HG02678 (cell line): Measurements from ENCODE around the gene DAGLA.
"Not testable (repeated sequence)": the region's sequence is repeated elsewhere in the genome, so short reads cannot be mapped to it uniquely, and the experiment has no call there.

Experiments used
- ATAC-seq: cut with Tn5 transposase; IDR thresholded peaks from one replicate; pipeline ENCODE4 v1.9.1; 2021; ENCODE audit warnings: mild to moderate bottlenecking, moderate library complexity; ENCODE audit not compliant: unreplicated experiment

Gene DAGLA

DNA sequence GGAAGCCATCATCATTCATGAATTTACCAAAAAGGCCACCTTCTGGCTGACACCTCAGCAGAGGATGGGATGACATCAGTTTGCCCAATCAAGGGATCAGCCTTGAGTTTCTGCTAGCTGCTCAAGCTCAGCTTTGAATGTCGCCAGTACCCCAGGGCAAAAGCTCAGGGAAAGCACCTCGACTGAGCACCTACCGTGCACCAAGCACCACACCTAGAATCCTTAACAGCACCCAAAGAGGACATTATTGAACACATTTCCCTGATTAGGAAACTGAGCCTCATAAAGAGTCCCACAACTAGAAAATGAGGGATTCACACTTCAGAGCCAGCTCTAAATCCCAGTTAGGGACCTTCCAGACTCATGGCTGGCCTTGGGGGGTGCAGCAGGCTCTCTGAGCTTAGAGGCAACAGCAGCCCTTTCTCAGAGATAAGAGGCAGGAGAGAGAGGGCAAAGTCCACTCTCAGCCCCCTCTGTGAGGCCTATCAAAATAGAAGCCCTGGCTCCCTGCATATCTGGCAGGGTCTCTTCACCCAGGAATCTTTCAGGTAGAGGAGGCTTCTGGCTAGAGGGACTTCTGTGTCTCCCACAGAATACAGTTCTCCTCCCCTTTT, 13.4 kb upstream of the DAGLA start:
- no peak for ATAC-seq

DNA sequence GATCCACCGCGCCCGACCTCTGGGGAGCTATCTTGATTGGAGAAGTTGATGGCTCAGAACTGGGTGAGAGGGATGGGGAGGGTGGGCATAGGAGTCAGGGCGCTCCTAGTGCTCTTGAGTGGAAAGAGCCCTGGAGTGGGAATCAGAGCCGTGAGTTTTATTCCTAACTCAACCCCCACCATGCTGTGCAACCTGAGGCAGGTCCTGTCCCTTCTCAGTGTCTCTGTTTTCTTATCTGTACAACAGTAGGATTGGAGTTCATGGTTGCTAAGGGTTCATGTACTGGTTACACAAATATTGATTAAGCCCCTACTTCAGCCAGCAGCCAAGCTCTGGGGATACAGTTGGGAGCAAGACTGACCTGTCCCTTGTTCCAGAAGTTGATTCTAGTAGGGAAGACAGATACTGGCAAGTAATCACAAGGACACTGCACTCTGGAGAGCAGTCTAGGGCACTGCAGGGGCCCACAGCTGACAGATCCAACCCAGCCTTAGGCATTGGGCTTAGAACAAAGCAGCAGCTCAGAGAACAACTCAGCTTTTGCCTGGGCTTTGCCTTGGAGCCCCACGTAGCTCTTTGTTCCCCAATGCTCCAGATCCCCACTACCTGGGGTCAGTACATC, 12.4 kb upstream of the DAGLA start:
- ATAC-seq = no peak

DNA sequence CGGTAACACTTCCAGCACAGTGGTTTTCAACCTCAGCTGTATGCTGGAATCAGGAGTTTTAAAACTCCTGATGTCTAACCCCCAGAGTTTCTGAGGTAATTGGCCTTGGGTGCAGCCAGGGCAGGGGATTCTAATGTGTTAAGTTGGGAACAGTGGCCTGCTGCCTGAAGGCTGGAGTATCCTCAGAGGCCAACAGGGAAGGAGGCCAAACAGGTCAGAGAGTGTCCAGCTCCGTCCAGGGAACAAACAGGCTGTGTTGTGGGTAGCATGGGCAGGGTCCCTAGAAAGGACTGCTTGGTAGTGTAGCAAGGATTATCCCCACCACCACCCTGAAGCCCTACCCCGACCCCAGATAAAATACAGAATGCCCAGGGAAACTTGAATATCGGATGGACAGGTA, 10.8 kb upstream of the DAGLA start:
- ATAC-seq = no peak

DNA sequence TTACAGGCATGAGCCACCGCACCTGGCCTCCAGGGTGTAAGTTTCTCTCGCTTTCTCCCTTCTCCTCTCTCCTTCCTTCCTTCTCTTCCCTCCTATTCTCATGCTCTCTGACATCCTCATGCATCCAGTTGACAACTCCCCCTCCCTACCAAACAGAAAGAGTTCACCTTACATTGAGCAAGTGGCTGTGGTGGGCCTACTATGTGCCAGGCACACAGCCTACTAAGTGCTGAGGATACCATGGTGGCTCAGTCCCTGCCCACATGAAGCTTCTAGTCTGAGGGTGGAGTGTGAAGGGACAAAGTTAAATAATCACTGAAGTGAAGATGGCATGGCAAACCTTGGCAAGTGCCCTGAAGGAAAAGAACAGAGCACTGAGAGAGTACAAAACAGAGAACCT, 9.6 kb upstream of the DAGLA start:
- no peak for ATAC-seq

DNA sequence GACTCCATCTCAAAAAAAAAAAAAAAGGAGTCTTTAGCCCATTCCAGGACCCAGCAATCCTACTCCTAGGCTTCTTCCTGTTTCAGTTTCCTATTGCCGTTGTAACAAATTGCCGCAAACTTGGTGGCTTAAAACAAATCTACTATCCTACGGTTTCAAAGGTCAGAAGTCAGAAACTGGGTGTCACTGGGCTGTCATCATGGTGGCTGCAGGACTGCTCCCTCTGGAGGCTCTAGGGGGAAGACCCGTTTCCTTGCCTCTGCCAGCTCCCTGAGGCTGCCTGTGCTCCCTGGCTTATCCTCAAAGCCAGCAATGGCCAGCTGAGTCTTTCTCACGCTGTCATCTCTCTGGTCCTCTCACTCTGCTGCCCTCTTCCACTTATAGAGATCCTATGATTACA, 8.7 kb upstream of the DAGLA start:
- ATAC-seq = no peak

- not testable (repeated sequence) for ATAC-seq
Observed at GRCh38 chr11:61673946-61674467, 6.2 kb upstream of the DAGLA start.

GRCh38 chr11:61675826-61676225, 4.4 kb upstream of the DAGLA start:
- no peak for ATAC-seq

GRCh38 chr11:61679296-61679695, 895 bp upstream of the DAGLA start:
- ATAC-seq = no peak

GRCh38 chr11:61680622-61681221, 531 bp downstream of the DAGLA start:
- ATAC-seq = no peak

- no peak for ATAC-seq
Observed at GRCh38 chr11:61682093-61682732, 2.0 kb downstream of the DAGLA start.

DNA sequence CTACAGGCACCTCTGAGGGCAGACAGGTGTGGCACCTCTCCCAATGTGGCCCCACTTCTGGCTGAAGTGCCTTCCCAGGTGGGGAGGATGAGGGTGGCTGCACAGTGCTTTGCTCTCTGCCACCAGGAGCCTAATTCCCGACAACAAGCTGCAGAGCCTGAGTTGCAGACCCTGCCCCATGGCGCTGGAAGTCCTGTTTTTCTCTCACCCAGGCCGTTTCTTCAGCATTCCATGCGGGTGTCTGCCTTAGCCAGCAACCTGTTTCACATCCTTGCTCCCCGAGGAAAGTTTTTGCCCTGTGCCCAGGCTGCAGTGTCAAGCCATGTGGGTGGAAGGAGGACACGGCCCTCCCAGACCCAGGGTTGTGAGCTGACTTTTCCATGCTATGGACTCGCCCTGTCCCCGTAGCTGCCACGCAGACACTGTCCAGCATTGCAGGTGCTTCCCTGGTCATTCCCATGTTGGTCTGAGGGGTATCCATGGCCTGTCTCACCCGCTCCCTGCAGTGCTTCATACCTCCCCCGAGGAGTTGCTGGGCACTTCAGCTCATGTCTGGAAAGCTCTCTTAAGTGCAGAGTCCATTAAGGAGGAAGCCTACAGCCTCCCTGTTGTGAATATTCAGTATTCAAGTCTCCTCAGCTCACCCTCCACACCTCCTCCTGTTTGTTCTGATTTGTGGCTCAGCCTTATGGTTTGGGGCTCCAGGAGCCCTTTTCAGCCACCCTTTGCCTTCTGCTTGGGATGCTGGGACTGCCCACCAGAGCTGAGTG, 2.9 kb downstream of the DAGLA start:
- ATAC-seq = no peak

- no peak for ATAC-seq
Observed at GRCh38 chr11:61683961-61684869, 4.0 kb downstream of the DAGLA start.

DNA sequence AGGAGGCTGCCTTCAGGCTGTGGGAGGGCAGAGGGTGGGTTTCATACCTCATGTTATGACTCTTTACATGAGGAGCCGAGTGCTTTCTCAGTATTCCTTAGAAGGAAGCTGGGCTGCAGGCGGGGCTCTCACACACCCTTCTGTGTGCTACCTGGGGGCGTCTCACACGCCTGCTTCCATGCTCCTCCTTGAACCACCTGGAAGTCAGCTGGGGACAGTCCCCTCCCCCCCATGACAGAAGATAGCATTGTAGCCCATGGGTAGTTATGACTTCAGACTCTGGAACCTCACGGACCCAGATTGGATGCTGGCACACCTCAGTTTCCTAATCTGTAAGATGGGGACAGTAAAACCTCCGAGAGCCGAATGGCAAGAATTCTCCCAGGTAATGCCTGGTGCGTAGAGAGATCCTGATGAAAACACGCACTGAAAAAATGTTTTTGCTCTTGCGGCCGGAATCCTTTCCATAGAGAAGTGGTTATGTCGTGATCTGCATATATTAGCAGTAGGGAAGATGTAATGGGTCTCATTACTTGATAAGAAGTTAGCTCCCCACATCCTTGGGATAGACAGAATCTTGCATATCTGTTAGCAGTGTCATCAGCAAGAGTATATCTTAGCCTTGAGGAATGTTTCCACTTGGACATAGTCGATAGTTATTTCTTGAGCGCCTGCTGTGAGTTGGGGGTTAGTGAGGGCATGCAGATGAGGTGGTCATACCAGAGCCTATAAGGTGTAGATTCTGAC, 4.9 kb downstream of the DAGLA start:
- ATAC-seq = no peak

GRCh38 chr11:61685617-61685967, 5.4 kb downstream of the DAGLA start:
- no peak for ATAC-seq

- no peak for ATAC-seq
Observed at GRCh38 chr11:61686066-61686465, 5.9 kb downstream of the DAGLA start.

- ATAC-seq = no peak
Observed at GRCh38 chr11:61686469-61686868, 6.3 kb downstream of the DAGLA start.

- no peak for ATAC-seq
Observed at GRCh38 chr11:61687420-61687819, 7.2 kb downstream of the DAGLA start.

GRCh38 chr11:61688365-61689163, 8.4 kb downstream of the DAGLA start:
- no peak for ATAC-seq

GRCh38 chr11:61689164-61689496, 8.9 kb downstream of the DAGLA start:
- ATAC-seq = no peak
